Stimulated activated CD4-positive, alpha-beta T cell treated with anti-CD3 and anti-CD28 coated beads, Interleukin-15, amount 100 ng/mL, for 24 hours (primary cell): ENCODE measurements around the gene TMEM9.

Source experiments
- DNase-seq: peaks from one replicate; pipeline ENCODE4 v3.0.0-alpha.2; 2020

TMEM9 gene

GRCh38 chr1:201100169-201100930 is 53.9 kb downstream of the TMEM9 start:
- DNase-seq = no peak

GRCh38 chr1:201098992-201099677 is 55.1 kb downstream of the TMEM9 start:
- DNase-seq = no peak

GRCh38 chr1:201096977-201097856 is 57.1 kb downstream of the TMEM9 start:
- no peak for DNase-seq

- DNase-seq = no peak
Observed at GRCh38 chr1:201096041-201096461, 58.2 kb downstream of the TMEM9 start.

- no peak for DNase-seq
Observed at GRCh38 chr1:201095581-201095980, 58.7 kb downstream of the TMEM9 start.

GRCh38 chr1:201094832-201095231 is 59.4 kb downstream of the TMEM9 start:
- no peak for DNase-seq

GRCh38 chr1:201093962-201094361 is 60.3 kb downstream of the TMEM9 start:
- DNase-seq = no peak

GRCh38 chr1:201093561-201093960 is 60.7 kb downstream of the TMEM9 start:
- DNase-seq = no peak

- no peak for DNase-seq
Observed at GRCh38 chr1:201092738-201093137, 61.5 kb downstream of the TMEM9 start.

- DNase-seq = no peak
Observed at GRCh38 chr1:201091256-201091655, 63.0 kb downstream of the TMEM9 start.

- DNase-seq = no peak
Observed at GRCh38 chr1:201090541-201090940, 63.7 kb downstream of the TMEM9 start.

- DNase-seq = no peak
Observed at GRCh38 chr1:201089596-201089995, 64.7 kb downstream of the TMEM9 start.

GRCh38 chr1:201088901-201089525 is 65.3 kb downstream of the TMEM9 start:
- no peak for DNase-seq

- no peak for DNase-seq
Observed at GRCh38 chr1:201088395-201088794, 65.9 kb downstream of the TMEM9 start.

- DNase-seq = peak; percentile 57
Observed at GRCh38 chr1:201085902-201086735, 68.2 kb downstream of the TMEM9 start.
